HFFc6 (cell line): ENCODE results near the gene DYSF. TPM values are rescaled to one million over a fixed set of nuclear protein-coding genes. Genes with fewer than 3 reads are reported as not detected.
A peak's percentile ranks its signal among the peaks of the same experiment; 100 is the strongest.
"Not testable (repeated sequence)": the region's sequence is repeated elsewhere in the genome, so short reads cannot be mapped to it uniquely, and the experiment has no call there.

Experiments
- DNase-seq: peaks from one replicate; pipeline ENCODE4 v3.0.0-alpha.2; 2018
- H3K27ac Mint-ChIP-seq: 2 replicates; pipeline ENCODE4 v1.8.0; 2020; ENCODE audit warnings: mild to moderate bottlenecking, mixed read lengths
- H3K27me3 Mint-ChIP-seq: 2 replicates; pipeline ENCODE4 v1.8.0; 2021; ENCODE audit warnings: mild to moderate bottlenecking, moderate library complexity, mixed read lengths; ENCODE audit not compliant: insufficient read depth
- H3K36me3 Mint-ChIP-seq: 2 replicates; pipeline ENCODE4 v1.8.0; 2021; ENCODE audit warnings: low read depth, mixed read lengths
- H3K4me1 Mint-ChIP-seq: 2 replicates; pipeline ENCODE4 v1.8.0; 2020; ENCODE audit warnings: low read depth, mixed read lengths
- H3K4me3 Mint-ChIP-seq: 2 replicates; pipeline ENCODE4 v1.8.0; 2020; ENCODE audit warnings: mild to moderate bottlenecking, moderate library complexity, mixed read lengths
- H3K9me3 Mint-ChIP-seq: 2 replicates; pipeline ENCODE4 v1.8.0; 2020; ENCODE audit warnings: mild to moderate bottlenecking, mixed read lengths
- CTCF ChIP-seq: fragments of 200-600 bp; sonication (generic); IDR thresholded peaks from 2 replicates; pipeline ENCODE4 v1.5.0; 2021; ENCODE audit warnings: antibody characterized with exemption, mild to moderate bottlenecking
- total RNA-seq, 6 experiments: library from RNA; stranded (reverse); fragmentation: NEBNext Ultra II Directional; extraction: Animal tissue kit (Norgen Biotek cat#: 25700); gene quantifications; 2 replicates in 1 of 6; 3 replicates in 5 of 6; pipeline ENCODE4 v1.2.3, GENCODE V29; 2021

DYSF gene
- total RNA-seq, 6 experiments from 2014 or later, result 0.07 to 0.57 (median 0.32) TPM

- peaks cover 33% of the 10 kb centered on the region for H3K36me3 Mint-ChIP-seq
- H3K4me1 Mint-ChIP-seq, result no peaks in the 10 kb centered on the region
- H3K27ac Mint-ChIP-seq, result no peak overlapping the region; the same call in 1 of the 2 replicates
Measured at GRCh38 chr2:71428472-71429383, 24.6 kb upstream of the DYSF start.

GRCh38 chr2:71445142-71445541 is 8.2 kb upstream of the DYSF start:
- not testable (repeated sequence) for H3K27ac Mint-ChIP-seq, DNase-seq, H3K4me1 Mint-ChIP-seq, H3K27me3 Mint-ChIP-seq, H3K4me3 Mint-ChIP-seq, H3K9me3 Mint-ChIP-seq
- H3K36me3 Mint-ChIP-seq, result peaks cover 13% of the 10 kb centered on the region

More at GRCh38 chr2:71428472-71429383, 24.6 kb upstream of the DYSF start:
- DNase-seq, result no peak
- Mint-ChIP-seq H3K27me3 (no peaks in the 10 kb centered on the region; the same call in 1 of the 2 replicates), H3K9me3 (no peaks in the 10 kb centered on the region), H3K4me3 (no peak overlapping the region)
- no peak for TF ChIP-seq CTCF

- peaks cover 14% of the 10 kb centered on the region for H3K27me3 Mint-ChIP-seq
- H3K36me3 Mint-ChIP-seq, result peaks cover 6% of the 10 kb centered on the region
- no peak overlapping the region for H3K4me3 Mint-ChIP-seq
- H3K27ac Mint-ChIP-seq, result no peak overlapping the region
- TF ChIP-seq CTCF, result no peak
- no peaks in the 10 kb centered on the region for H3K9me3 Mint-ChIP-seq
- H3K4me1 Mint-ChIP-seq, result no peaks in the 10 kb centered on the region
- no peak for DNase-seq
Measured at GRCh38 chr2:71446505-71446904, 6.9 kb upstream of the DYSF start.

- H3K36me3 Mint-ChIP-seq, result no peaks in the 10 kb centered on the region
- H3K4me1 Mint-ChIP-seq, result peaks cover 12% of the 10 kb centered on the region
- TF ChIP-seq CTCF, result no peak
- no peaks in the 10 kb centered on the region for H3K9me3 Mint-ChIP-seq
- H3K4me3 Mint-ChIP-seq, result no peak overlapping the region
- no peak for DNase-seq
- H3K27ac Mint-ChIP-seq, result no peak overlapping the region
- H3K27me3 Mint-ChIP-seq, result peaks cover 26% of the 10 kb centered on the region
Measured at GRCh38 chr2:71449343-71449742, 4.0 kb upstream of the DYSF start.

- no peak overlapping the region for H3K4me3 Mint-ChIP-seq
- no peak for DNase-seq
- H3K4me1 Mint-ChIP-seq, result peaks cover 26% of the 10 kb centered on the region
- TF ChIP-seq CTCF, result no peak
- H3K27ac Mint-ChIP-seq, result no peak overlapping the region
- H3K9me3 Mint-ChIP-seq, result no peaks in the 10 kb centered on the region
- no peaks in the 10 kb centered on the region for H3K36me3 Mint-ChIP-seq
- peaks cover 27% of the 10 kb centered on the region for H3K27me3 Mint-ChIP-seq
Measured at GRCh38 chr2:71451705-71452104, 1.7 kb upstream of the DYSF start.

GRCh38 chr2:71452565-71452964 is 796 bp upstream of the DYSF start:
- Mint-ChIP-seq H3K27me3 (peaks cover 25% of the 10 kb centered on the region), H3K4me3 (no peak overlapping the region), H3K9me3 (no peaks in the 10 kb centered on the region), H3K4me1 (peaks cover 27% of the 10 kb centered on the region), H3K27ac (no peak overlapping the region), H3K36me3 (no peaks in the 10 kb centered on the region)
- TF ChIP-seq CTCF, result peak; percentile 34
- peak; percentile 18 for DNase-seq
